A549 (cell line): ENCODE results near the gene ABLIM3. TPM values are rescaled to one million over a fixed set of nuclear protein-coding genes. Genes with fewer than 3 reads are reported as not detected.

Experiments used
- ATAC-seq, 2 experiments: fragments of 200-7000 bp in 1 of 2; fragments of >200 bp in 1 of 2; cut with Nextera tagmentation in 1 of 2; cut with Tn5 transposase in 1 of 2; 3 replicates each; pipeline versions ENCODE4 v1.8.0 to v1.9.1; 2018 to 2020; ENCODE audit warnings: mild to moderate bottlenecking in 1 of 2, moderate library complexity in 1 of 2
- CTCF ChIA-PET: fragments of 300-600 bp; sonication (Branson Sonifier 250); formaldehyde crosslinking; extraction: SDS; loops from one replicate; lab custom pipeline; 2021; ENCODE audit warnings: antibody characterized with exemption, inconsistent platforms; lab: Yijun Ruan, JAX
- POLR2A ChIA-PET: fragments of 350-600 bp; formaldehyde crosslinking; extraction: SDS; loops from one replicate; lab custom pipeline; 2021; ENCODE audit warnings: antibody characterized with exemption, inconsistent platforms; lab: Yijun Ruan, JAX
- DNase-seq, 2 experiments: peaks; one replicate each; pipeline versions ENCODE4 v3.0.0 to v3.0.0-alpha.2; 2011 to 2016; ENCODE audit warnings: low read depth in 1 of 2, low spot score in 1 of 2
- FAIRE-seq: peaks from 2 replicates; lab custom pipeline; 2011; peaks lifted over from hg19 to GRCh38; lab: Jason Lieb, UNC
- H3K27ac ChIP-seq, 2 experiments: fragments of >200 bp; sonication (Bioruptor Twin); formaldehyde crosslinking; 3 replicates each; pipeline ENCODE4 v1.5.1; 2016 to 2017
- H3K4me1 ChIP-seq: fragments of >200 bp; sonication (Bioruptor Twin); formaldehyde crosslinking; 3 replicates; pipeline ENCODE4 v1.6.1; 2016
- H3K4me2 ChIP-seq: fragments of >200 bp; sonication (Bioruptor Twin); formaldehyde crosslinking; 3 replicates; pipeline ENCODE4 v1.6.1; 2016
- H3K4me3 ChIP-seq: fragments of >200 bp; sonication (Bioruptor Twin); formaldehyde crosslinking; 3 replicates; pipeline ENCODE4 v1.5.1; 2016
- H3K9me3 ChIP-seq: fragments of >200 bp; sonication (Bioruptor Twin); formaldehyde crosslinking; 3 replicates; pipeline ENCODE4 v1.6.1; 2016
- BCL3 ChIP-seq: fragments of >200 bp; sonication (Bioruptor Twin); formaldehyde crosslinking; IDR thresholded peaks from 3 replicates; pipeline ENCODE4 v1.6.1; 2016
- BHLHE40 ChIP-seq: IDR thresholded peaks from 2 replicates; pipeline ENCODE4 v1.6.1; 2012; ENCODE audit warnings: low read depth, low read length, inconsistent platforms
- CBX8 ChIP-seq: fragments of 200-600 bp; sonication (generic); IDR thresholded peaks from 2 replicates; pipeline ENCODE4 v1.6.1; 2016
- CHD2 ChIP-seq: fragments of 150-350 bp; IDR thresholded peaks from 2 replicates; pipeline ENCODE4 v1.6.1; 2014; ENCODE audit warnings: low read length; ENCODE audit not compliant: partially characterized antibody
- CHD4 ChIP-seq: fragments of 200-600 bp; sonication (generic); IDR thresholded peaks from 2 replicates; pipeline ENCODE4 v1.6.1; 2016; ENCODE audit warnings: antibody characterized with exemption, mild to moderate bottlenecking, borderline replicate concordance
- CTCF ChIP-seq: fragments of >200 bp; sonication (Bioruptor Twin); formaldehyde crosslinking; IDR thresholded peaks from 3 replicates; pipeline ENCODE4 v1.5.1; 2016
- E2F6 ChIP-seq: IDR thresholded peaks from 2 replicates; pipeline ENCODE4 v1.6.1; 2012; ENCODE audit warnings: low read depth, borderline replicate concordance
- ESRRA ChIP-seq: fragments of 150-350 bp; IDR thresholded peaks from 2 replicates; pipeline ENCODE4 v1.6.1; 2014; ENCODE audit warnings: mild to moderate bottlenecking, low read length, borderline replicate concordance
- FOSB ChIP-seq: fragments of 250-450 bp; sonication (Bioruptor Pico); IDR thresholded peaks from 2 replicates; pipeline ENCODE4 v1.5.0; 2020; ENCODE audit warnings: mild to moderate bottlenecking, moderate library complexity
- FOSL2 ChIP-seq, 2 experiments: fragments of 450-650 bp in 1 of 2; fragments of >200 bp in 1 of 2; sonication (Bioruptor Twin) in 1 of 2; formaldehyde crosslinking; IDR thresholded peaks; 2 replicates each; pipeline versions ENCODE4 v1.5.0 to v1.6.1; 2016 to 2020; ENCODE audit warnings: mild to moderate bottlenecking in 1 of 2, moderate library complexity in 1 of 2
- HOXA7 ChIP-seq: fragments of 250-450 bp; sonication (Bioruptor Pico); IDR thresholded peaks from 2 replicates; pipeline ENCODE4 v1.5.0; 2020; ENCODE audit warnings: mild to moderate bottlenecking, moderate library complexity
- HOXB13 ChIP-seq: fragments of 250-450 bp; sonication (Bioruptor Pico); IDR thresholded peaks from 2 replicates; pipeline ENCODE4 v1.5.0; 2020; ENCODE audit warnings: low read depth, mild to moderate bottlenecking, moderate library complexity
- HOXB5 ChIP-seq: fragments of 250-450 bp; sonication (Bioruptor Pico); IDR thresholded peaks from 2 replicates; pipeline ENCODE4 v1.5.0; 2020; ENCODE audit warnings: mild to moderate bottlenecking, moderate library complexity
- JUN ChIP-seq, 2 experiments: fragments of >200 bp; sonication (Bioruptor Twin); formaldehyde crosslinking; IDR thresholded peaks; 2 replicates in 1 of 2; 3 replicates in 1 of 2; pipeline ENCODE4 v1.6.1; 2016 to 2017
- JUNB ChIP-seq: fragments of >200 bp; sonication (Bioruptor Twin); formaldehyde crosslinking; IDR thresholded peaks from 2 replicates; pipeline ENCODE4 v1.6.1; 2016
- KDM1A ChIP-seq: fragments of 200-600 bp; sonication (generic); IDR thresholded peaks from 2 replicates; pipeline ENCODE4 v1.6.1; 2016; ENCODE audit warnings: low read depth, mild to moderate bottlenecking
- MAZ ChIP-seq: fragments of 150-350 bp; IDR thresholded peaks from 2 replicates; pipeline ENCODE4 v1.6.1; 2014; ENCODE audit warnings: antibody characterized with exemption, low read depth, low read length, borderline replicate concordance
- PBX3 ChIP-seq: IDR thresholded peaks from 2 replicates; pipeline ENCODE4 v1.6.1; 2012
- SREBF2 ChIP-seq: fragments of 450-650 bp; IDR thresholded peaks from 2 replicates; pipeline ENCODE4 v1.6.1; 2014; ENCODE audit warnings: mild to moderate bottlenecking, moderate library complexity
- USF2 ChIP-seq: fragments of 450-650 bp; IDR thresholded peaks from 2 replicates; pipeline ENCODE4 v1.6.1; 2014; ENCODE audit warnings: antibody characterized with exemption
- ZFP36 ChIP-seq: fragments of 450-650 bp; IDR thresholded peaks from 2 replicates; pipeline ENCODE4 v1.6.1; 2014; ENCODE audit warnings: borderline replicate concordance; ENCODE audit not compliant: partially characterized antibody
- ZSCAN20 ChIP-seq: fragments of 250-450 bp; sonication (Bioruptor Pico); IDR thresholded peaks from 2 replicates; pipeline ENCODE4 v1.8.0; 2022; ENCODE audit warnings: mild to moderate bottlenecking, moderate library complexity
- WGBS: methylation state at CpG from one replicate; pipeline ENCODE4 v1.1.6; 2017; ENCODE audit errors: missing lambda C conversion rate; 5-methylcytosine and 5-hydroxymethylcytosine counted together
- polyA plus RNA-seq, 4 experiments: library from polyadenylated mRNA; depleted of rRNA in 3 of 4; stranded (reverse); fragments of >200 nt; fragmentation: RNase III in 1 of 4; extraction: RNeasy Plus Mini Kit Qiagen cat#74134 plus additional on column Dnase treatment in 1 of 4; gene quantifications; 2 replicates in 3 of 4; 3 replicates in 1 of 4; pipeline ENCODE4 v1.2.3, GENCODE V29; 2011 to 2017
- TF ChIP-seq, protein P1 (sequence below): fragments of 250-450 bp; sonication (Bioruptor Pico); IDR thresholded peaks from 2 replicates; pipeline ENCODE4 v1.5.0; 2020; ENCODE audit warnings: low read depth, mild to moderate bottlenecking, moderate library complexity

ABLIM3 gene
- polyA plus RNA-seq, 2 of the 4 experiments (the other 2 are of a cell fraction): 2.7 to 3.0 TPM

GRCh38 chr5:149303210-149303609 is 161.9 kb downstream of the ABLIM3 start:
- DNase-seq: no peak
- no peak overlapping the region for H3K4me2 ChIP-seq
- 68% methylated on average over 4 of the region's 4 CpGs for WGBS
- no peaks in the 10 kb centered on the region for H3K4me1 ChIP-seq
- ChIA-PET CTCF (interaction anchor here (2.5 kb wide), 1 partner anchor 14 kb away, joined by 10 read pairs; no protein-coding TSS in a partner anchor), POLR2A (no interaction called here)
- H3K9me3 ChIP-seq: no peaks in the 10 kb centered on the region
- no peak overlapping the region for H3K27ac ChIP-seq
- TF ChIP-seq JUN (IDR thresholded peaks at IDR 0.05) (no peak), CHD4 (no peak), E2F6 (no peak), FOSB (CRISPR knock-in tag) (no peak), FOSL2 (IDR thresholded peaks at IDR 0.05) (no peak), FOSL2 (CRISPR knock-in tag; IDR thresholded peaks at IDR 0.05) (no peak), ZFP36 (no peak), CTCF (no peak), JUNB (no peak), HOXB13 (no peak), ZSCAN20 (no peak), PBX3 (no peak), HOXB5 (CRISPR knock-in tag) (no peak), ESRRA (no peak), CBX8 (no peak), USF2 (no peak)
- TF ChIP-seq, protein P1, sequence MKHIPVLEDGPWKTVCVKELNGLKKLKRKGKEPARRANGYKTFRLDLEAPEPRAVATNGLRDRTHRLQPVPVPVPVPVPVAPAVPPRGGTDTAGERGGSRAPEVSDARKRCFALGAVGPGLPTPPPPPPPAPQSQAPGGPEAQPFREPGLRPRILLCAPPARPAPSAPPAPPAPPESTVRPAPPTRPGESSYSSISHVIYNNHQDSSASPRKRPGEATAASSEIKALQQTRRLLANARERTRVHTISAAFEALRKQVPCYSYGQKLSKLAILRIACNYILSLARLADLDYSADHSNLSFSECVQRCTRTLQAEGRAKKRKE (CRISPR knock-in tag): no peak
- no peak for ATAC-seq
- FAIRE-seq: no peak
- no peak overlapping the region for H3K4me3 ChIP-seq

DNA sequence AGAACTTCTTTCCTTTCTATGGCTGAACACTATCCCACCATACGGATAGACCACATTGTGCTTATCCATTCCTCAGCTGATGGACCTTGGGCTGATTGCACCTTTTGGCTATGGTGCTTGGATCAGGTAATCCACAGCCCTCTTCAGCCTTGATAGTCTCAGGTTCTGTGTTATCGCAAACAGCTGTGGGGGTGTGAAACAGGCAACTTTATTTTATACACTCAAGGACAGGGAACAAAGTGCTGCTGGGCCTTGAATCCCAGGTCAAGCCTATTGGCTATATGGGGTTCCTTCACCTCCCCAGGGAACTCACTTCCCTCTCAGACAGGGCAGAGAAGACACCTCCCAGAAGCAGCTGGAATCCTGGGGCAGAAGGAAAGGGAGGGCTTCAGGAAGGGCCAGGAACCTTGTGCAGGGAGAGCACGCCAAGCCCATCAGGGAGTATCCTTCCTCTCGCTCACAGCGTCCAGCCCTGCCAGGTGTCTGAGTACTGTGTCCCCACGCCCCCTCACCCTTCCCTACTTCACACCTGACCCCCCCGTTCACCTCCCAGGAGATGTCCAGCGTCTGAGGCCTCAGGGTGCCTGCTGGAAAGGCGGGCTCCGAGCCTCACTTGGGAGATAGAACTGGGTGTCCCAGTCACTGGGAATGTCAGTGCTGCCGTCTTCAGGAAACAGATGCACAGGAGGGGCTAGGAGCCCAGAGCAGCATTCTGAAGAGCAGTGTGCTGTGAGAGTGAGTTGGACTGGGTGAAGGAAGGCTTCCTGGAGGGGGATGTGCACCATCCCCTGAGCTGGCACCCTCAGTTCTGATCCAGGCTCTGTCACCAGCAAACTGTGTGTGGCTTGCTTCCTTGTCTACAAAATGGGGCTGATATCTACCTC is 163.1 kb downstream of the ABLIM3 start:
- FAIRE-seq (no peak), ATAC-seq (no peak), DNase-seq (no peak)
- ChIA-PET POLR2A (no interaction called here), CTCF (interaction anchor here (0.5 to 5.8 kb wide), 3 partner anchors 9 to 89 kb away, joined by 3 to 37 read pairs (median 5); no protein-coding TSS in a partner anchor)
- Histone ChIP-seq H3K4me2 (no peak overlapping the region), H3K4me1 (no peaks in the 10 kb centered on the region), H3K4me3 (no peak overlapping the region), H3K27ac (no peak overlapping the region), H3K9me3 (no peaks in the 10 kb centered on the region)
- TF ChIP-seq MAZ (no peak), JUN (IDR thresholded peaks at IDR 0.05) (no peak), BHLHE40 (no peak), HOXA7 (CRISPR knock-in tag) (no peak), HOXB5 (CRISPR knock-in tag) (no peak), BCL3 (no peak), JUNB (no peak), CHD2 (no peak), KDM1A (no peak), FOSB (CRISPR knock-in tag) (no peak), SREBF2 (no peak), E2F6 (no peak)
- WGBS: 87% methylated on average over 11 of the region's 11 CpGs
